Upper lobe of right lung (tissue), 1 donor: Measurements from ENCODE around the gene AGT. TPM values are rescaled to one million over a fixed set of nuclear protein-coding genes. Genes with fewer than 3 reads are reported as not detected.
"Not testable (repeated sequence)": the region's sequence is repeated elsewhere in the genome, so short reads cannot be mapped to it uniquely, and the experiment has no call there.

ENCODE experiments used
- ATAC-seq: fragments of 200-7000 bp; cut with Tn5 transposase; one replicate; pipeline ENCODE4 v1.9.1; 2020; ENCODE audit warnings: mild to moderate bottlenecking, moderate library complexity
- DNase-seq: peaks from one replicate; pipeline ENCODE4 v3.0.0-alpha.2; 2020
- H3K27ac ChIP-seq: fragments of 200-600 bp; one replicate; pipeline ENCODE4 v1.8.0; 2022
- H3K27me3 ChIP-seq: fragments of 200-600 bp; one replicate; pipeline ENCODE4 v1.8.0; 2022; ENCODE audit warnings: mild to moderate bottlenecking
- H3K36me3 ChIP-seq: fragments of 200-600 bp; one replicate; pipeline ENCODE4 v1.8.0; 2022
- H3K4me1 ChIP-seq: fragments of 200-600 bp; one replicate; pipeline ENCODE4 v1.8.0; 2022
- H3K4me3 ChIP-seq: fragments of 200-600 bp; one replicate; pipeline ENCODE4 v1.8.0; 2022; ENCODE audit warnings: mild to moderate bottlenecking
- H3K9me3 ChIP-seq: fragments of 200-600 bp; one replicate; pipeline ENCODE4 v1.8.0; 2022
- intact Hi-C: fragments of 100-400 bp; cut with DNase I; formaldehyde crosslinking; loops from one replicate; pipeline ENCODE4 v1.11.0; 2022
- total RNA-seq: library from RNA; stranded (reverse); fragmentation: NEBNext Ultra II Directional; extraction: Animal tissue kit (Norgen Biotek cat#: 25700); gene quantifications from one replicate; pipeline ENCODE4 v1.2.1, GENCODE V29; 2021
- TF ChIP-seq, protein P1 (sequence below): fragments of 200-600 bp; IDR thresholded peaks from one replicate; pipeline ENCODE4 v1.8.0; 2022; ENCODE audit warnings: antibody characterized with exemption
- donor health status: DM: no; HTN: yes; CAD: no; lungs with severe emphysema.

Gene AGT
- total RNA-seq, 1 donor from 2014 or later: 1.8 TPM

DNA sequence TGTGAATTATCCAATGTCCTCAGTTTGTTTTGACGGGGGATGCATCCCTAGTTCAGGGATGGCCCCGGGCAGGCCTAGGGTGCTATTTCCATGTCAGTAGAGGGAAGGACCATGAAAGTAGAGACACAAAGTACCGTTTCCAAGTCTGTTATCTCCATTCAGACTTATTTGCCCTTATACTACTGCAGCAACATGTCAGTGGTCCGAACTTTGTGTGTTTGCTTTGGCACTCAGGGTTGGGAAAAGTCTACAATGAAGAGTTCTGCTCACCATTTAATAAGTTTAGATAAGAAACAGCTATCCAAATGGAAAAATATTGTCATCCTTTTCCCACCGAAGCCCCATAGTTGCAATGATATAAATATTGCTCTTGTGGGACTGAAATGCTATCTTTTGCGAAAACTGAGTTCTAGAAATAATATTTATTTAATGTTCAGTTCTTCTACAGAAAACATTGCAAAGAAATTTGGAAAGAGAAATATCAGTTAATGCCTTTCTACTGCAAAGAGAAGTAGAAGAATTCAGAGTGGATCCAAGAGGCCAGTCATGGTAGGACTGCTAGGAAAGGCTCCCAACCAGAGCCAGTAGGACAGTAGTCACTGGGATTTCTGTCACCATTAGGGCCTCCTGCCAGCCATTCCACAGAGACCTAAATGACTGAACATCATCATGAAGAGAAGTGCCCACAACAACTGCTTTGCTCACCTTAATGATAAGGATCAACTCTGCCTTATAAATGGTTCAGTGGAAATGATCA is 11.5 kb upstream of the AGT start:
- no peaks in the 10 kb centered on the region for H3K9me3 ChIP-seq
- intact Hi-C loops: no loop called here
- H3K27me3 ChIP-seq: no peaks in the 10 kb centered on the region
- H3K4me1 ChIP-seq: no peaks in the 10 kb centered on the region
- H3K27ac ChIP-seq: no peak overlapping the region
- TF ChIP-seq, protein P1, sequence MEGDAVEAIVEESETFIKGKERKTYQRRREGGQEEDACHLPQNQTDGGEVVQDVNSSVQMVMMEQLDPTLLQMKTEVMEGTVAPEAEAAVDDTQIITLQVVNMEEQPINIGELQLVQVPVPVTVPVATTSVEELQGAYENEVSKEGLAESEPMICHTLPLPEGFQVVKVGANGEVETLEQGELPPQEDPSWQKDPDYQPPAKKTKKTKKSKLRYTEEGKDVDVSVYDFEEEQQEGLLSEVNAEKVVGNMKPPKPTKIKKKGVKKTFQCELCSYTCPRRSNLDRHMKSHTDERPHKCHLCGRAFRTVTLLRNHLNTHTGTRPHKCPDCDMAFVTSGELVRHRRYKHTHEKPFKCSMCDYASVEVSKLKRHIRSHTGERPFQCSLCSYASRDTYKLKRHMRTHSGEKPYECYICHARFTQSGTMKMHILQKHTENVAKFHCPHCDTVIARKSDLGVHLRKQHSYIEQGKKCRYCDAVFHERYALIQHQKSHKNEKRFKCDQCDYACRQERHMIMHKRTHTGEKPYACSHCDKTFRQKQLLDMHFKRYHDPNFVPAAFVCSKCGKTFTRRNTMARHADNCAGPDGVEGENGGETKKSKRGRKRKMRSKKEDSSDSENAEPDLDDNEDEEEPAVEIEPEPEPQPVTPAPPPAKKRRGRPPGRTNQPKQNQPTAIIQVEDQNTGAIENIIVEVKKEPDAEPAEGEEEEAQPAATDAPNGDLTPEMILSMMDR: no peak
- H3K36me3 ChIP-seq: no peaks in the 10 kb centered on the region
- DNase-seq (no peak), ATAC-seq (no peak)
- no peak overlapping the region for H3K4me3 ChIP-seq

DNA sequence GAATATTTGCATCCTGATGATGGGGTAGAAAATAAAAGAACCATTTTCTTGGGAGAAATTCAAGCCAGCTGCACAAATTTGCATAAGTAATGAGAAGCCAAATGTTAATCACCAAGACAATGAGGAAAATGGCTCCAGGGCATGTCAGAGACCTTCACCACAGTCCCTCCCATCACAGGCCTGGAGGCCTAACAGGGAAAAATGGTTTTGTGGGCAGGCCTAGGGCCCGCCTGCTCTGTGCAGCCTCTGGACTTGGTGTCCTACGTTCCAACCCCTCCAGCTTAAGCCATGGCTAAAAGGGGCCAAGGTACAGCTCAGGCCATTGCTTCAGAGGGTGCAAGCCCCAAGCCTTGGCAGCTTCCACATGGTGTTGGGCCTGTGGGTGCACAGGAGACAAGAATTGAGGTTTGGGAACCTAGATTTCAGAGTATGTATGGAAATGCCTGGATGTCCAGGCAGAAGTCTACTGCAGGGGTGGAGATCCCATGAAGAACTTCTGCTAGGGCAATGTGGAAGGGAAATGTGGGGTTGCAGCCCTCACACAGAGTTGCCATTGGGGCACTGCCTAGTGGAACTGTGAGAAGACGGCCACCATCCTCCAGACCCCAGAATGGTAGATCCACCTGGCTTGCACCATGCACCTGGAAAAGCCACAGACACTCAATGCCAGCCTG is 8.1 kb upstream of the AGT start:
- H3K27ac ChIP-seq, H3K27me3 ChIP-seq, H3K36me3 ChIP-seq, DNase-seq, H3K9me3 ChIP-seq, H3K4me1 ChIP-seq, H3K4me3 ChIP-seq, intact Hi-C loops, ATAC-seq: not testable (repeated sequence)

DNA sequence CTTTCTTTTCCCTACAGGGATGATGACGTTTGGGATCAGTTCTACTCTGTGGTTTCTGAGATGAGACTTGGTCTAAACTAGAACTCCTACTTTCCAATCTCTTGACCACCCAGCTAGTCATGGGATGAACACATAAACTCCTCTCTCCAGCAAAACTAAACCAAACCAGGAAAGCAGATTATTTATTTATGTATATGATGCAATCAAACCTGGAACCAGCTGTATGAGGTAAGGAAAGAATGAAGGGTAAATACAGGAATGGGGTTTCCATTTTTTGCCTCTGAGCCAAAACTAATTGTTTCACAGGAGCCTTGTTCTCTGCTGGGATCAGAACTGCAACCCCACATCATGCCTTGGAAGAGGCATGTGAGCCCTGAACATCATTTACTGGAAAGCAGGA is 3.3 kb upstream of the AGT start:
- H3K27me3 ChIP-seq: no peaks in the 10 kb centered on the region
- intact Hi-C loops: no loop called here

DNA sequence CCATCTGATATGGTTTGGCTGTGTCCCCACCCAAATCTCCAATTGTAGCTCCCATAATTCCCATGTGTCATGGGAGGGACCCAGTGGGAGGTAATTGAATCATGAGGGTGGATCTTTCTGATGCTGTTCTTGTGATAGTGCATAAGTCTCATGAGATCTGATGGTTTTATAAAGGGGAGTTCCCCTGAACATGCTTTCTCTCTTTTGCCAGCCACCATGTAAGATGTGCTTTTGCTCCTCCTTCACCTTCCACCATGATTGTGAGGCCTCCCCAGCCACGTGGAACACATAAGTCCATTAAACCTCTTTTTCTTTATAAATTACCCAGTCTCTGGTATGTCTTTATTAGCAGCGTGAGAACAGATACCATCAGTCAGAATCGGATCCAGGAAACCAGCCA is 2.5 kb upstream of the AGT start:
- H3K36me3 ChIP-seq, DNase-seq, H3K4me3 ChIP-seq, intact Hi-C loops, ATAC-seq, H3K27me3 ChIP-seq, H3K27ac ChIP-seq, H3K9me3 ChIP-seq, H3K4me1 ChIP-seq: not testable (repeated sequence)

More for the DNA sequence above, 3.3 kb upstream of the AGT start:
- ATAC-seq (no peak), DNase-seq (no peak)
- Histone ChIP-seq H3K27ac (no peak overlapping the region), H3K36me3 (no peaks in the 10 kb centered on the region), H3K9me3 (no peaks in the 10 kb centered on the region), H3K4me1 (peaks cover 4% of the 10 kb centered on the region), H3K4me3 (no peak overlapping the region)
- TF ChIP-seq, protein P1: no peak

DNA sequence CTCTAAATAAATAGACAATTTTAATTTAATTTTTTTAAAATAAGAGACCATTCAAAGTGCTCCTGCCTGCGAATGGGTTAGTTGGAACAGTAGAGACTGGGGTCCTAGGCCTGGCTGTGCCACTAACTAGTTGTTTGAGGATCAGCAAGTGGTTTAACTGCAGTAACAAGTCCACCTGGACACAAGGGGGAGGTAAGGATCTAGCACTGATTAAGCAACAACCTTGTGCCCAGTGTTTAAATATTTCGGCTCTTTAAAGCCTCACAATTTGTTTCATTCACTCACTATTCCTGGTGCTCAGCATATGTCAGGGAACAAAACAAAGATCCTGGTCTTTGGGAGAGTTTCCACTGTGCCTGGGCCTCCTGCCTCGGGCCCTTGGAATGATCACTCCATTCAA is 1.6 kb upstream of the AGT start:
- H3K36me3 ChIP-seq: no peaks in the 10 kb centered on the region
- no peak overlapping the region for H3K27ac ChIP-seq
- no peaks in the 10 kb centered on the region for H3K9me3 ChIP-seq
- DNase-seq (no peak), ATAC-seq (peak; percentile 12)
- peaks cover 4% of the 10 kb centered on the region for H3K4me1 ChIP-seq
- no peaks in the 10 kb centered on the region for H3K27me3 ChIP-seq
- intact Hi-C loops: no loop called here
- TF ChIP-seq, protein P1: no peak
- H3K4me3 ChIP-seq: no peak overlapping the region

DNA sequence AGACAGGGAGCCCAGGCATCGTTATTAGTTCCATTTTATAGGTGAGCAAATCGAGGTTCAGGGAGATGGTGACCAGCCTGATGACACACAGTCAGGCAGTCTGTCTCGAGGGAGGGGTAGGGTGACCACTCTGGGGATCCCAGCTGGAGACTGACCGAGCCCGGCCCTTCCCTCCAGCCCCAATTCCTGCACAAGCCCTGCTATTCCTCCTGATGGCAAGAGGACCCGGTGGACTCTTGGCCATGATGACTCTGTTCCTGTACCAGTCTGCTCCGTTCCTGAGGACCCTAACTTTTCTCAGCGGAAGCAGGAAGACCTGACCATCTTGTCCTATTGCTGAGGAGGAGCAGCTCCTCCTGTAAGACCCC is 391 bp downstream of the AGT start:
- H3K27me3 ChIP-seq: no peaks in the 10 kb centered on the region
- no peak overlapping the region for H3K4me3 ChIP-seq
- no peak overlapping the region for H3K27ac ChIP-seq
- peaks cover 4% of the 10 kb centered on the region for H3K4me1 ChIP-seq
- no peaks in the 10 kb centered on the region for H3K9me3 ChIP-seq
- H3K36me3 ChIP-seq: no peaks in the 10 kb centered on the region
- DNase-seq: no peak
- no peak for ATAC-seq
- intact Hi-C loops: no loop called here
- TF ChIP-seq, protein P1: no peak
